ENCODE measurements around the gene MMADHC. TPM values are rescaled to one million over a fixed set of nuclear protein-coding genes. Genes with fewer than 3 reads are reported as not detected.

The MMADHC gene
- total RNA-seq, 1 donor from 2014 or later, result 70.9 TPM

GRCh38 chr2:149613704-149614103 is 26.1 kb upstream of the MMADHC start:
- Histone ChIP-seq H3K27ac (no peak overlapping the region), H3K9me3 (no peaks in the 10 kb centered on the region), H3K4me3 (no peak overlapping the region), H3K36me3 (no peaks in the 10 kb centered on the region), H3K27me3 (no peaks in the 10 kb centered on the region), H3K4me1 (peaks cover 10% of the 10 kb centered on the region)
- intact Hi-C loops (cut with DNase I), result no loop called here
- no peak for ATAC-seq
- TF ChIP-seq CTCF (IDR thresholded peaks at IDR 0.05), result no peak
- DNase-seq, result no peak

GRCh38 chr2:149612122-149612521 is 24.5 kb upstream of the MMADHC start:
- Histone ChIP-seq H3K27me3 (no peaks in the 10 kb centered on the region), H3K27ac (peak overlapping the region; percentile 37), H3K4me3 (no peak overlapping the region), H3K36me3 (no peaks in the 10 kb centered on the region), H3K4me1 (peaks cover 10% of the 10 kb centered on the region), H3K9me3 (no peaks in the 10 kb centered on the region)
- intact Hi-C loops (cut with DNase I), result no loop called here
- ATAC-seq, result peak; percentile 86
- TF ChIP-seq CTCF (IDR thresholded peaks at IDR 0.05), result no peak
- DNase-seq, result no peak

- Histone ChIP-seq H3K27me3 (no peaks in the 10 kb centered on the region), H3K9me3 (no peaks in the 10 kb centered on the region), H3K4me1 (peaks cover 10% of the 10 kb centered on the region), H3K27ac (no peak overlapping the region), H3K4me3 (no peak overlapping the region), H3K36me3 (no peaks in the 10 kb centered on the region)
- intact Hi-C loops (cut with DNase I), result no loop called here
- peak; percentile 42 for ATAC-seq
- TF ChIP-seq CTCF (IDR thresholded peaks at IDR 0.05), result no peak
- DNase-seq, result no peak
These were observed 23.7 kb upstream of the MMADHC start for GRCh38 chr2:149611100-149611820.

GRCh38 chr2:149606251-149606811 is 18.8 kb upstream of the MMADHC start:
- Histone ChIP-seq H3K27me3 (no peaks in the 10 kb centered on the region), H3K27ac (no peak overlapping the region), H3K9me3 (no peaks in the 10 kb centered on the region), H3K4me3 (no peak overlapping the region), H3K36me3 (no peaks in the 10 kb centered on the region), H3K4me1 (no peaks in the 10 kb centered on the region)
- intact Hi-C loops (cut with DNase I), result no loop called here
- DNase-seq (no peak), ATAC-seq (no peak)
- no peak for TF ChIP-seq CTCF (IDR thresholded peaks at IDR 0.05)

- ATAC-seq, result no peak
- no peak for DNase-seq
- Histone ChIP-seq H3K4me1 (no peaks in the 10 kb centered on the region), H3K27ac (no peak overlapping the region), H3K27me3 (no peaks in the 10 kb centered on the region), H3K9me3 (no peaks in the 10 kb centered on the region), H3K36me3 (no peaks in the 10 kb centered on the region), H3K4me3 (no peak overlapping the region)
- intact Hi-C loops (cut with DNase I), result no loop called here
- TF ChIP-seq CTCF (IDR thresholded peaks at IDR 0.05), result no peak
These were observed 15.7 kb upstream of the MMADHC start for GRCh38 chr2:149603248-149603647.
